ENCODE measurements around the gene PPFIA4. TPM values are rescaled to one million over a fixed set of nuclear protein-coding genes. Genes with fewer than 3 reads are reported as not detected.

PPFIA4 gene
- polyA plus RNA-seq, 1 of the 3 experiments (the other 2 are of a cell fraction) = 4.4 TPM

GRCh38 chr1:203099805-203100515 lies 73.7 kb downstream of the PPFIA4 start:
- Histone ChIP-seq H3F3A (replicated peaks; ENCODE audit: insufficient read depth) (no peaks in the 10 kb centered on the region), H3K27me3 (ENCODE audit: insufficient read depth) (no peaks in the 10 kb centered on the region; the same call in 1 of the 2 replicates), H3K4me3 (ENCODE audit: low read depth in 2 of 2, low read length in 1 of 2) (no peak overlapping the region), H3K27ac (ENCODE audit: low read depth in 2 of 2, low read length in 1 of 2) (no peak overlapping the region), H3K9me3 (peaks cover 9% of the 10 kb centered on the region; the same call in 1 of the 2 replicates), H3K36me3 (replicated peaks in 1 of 2; ENCODE audit: control insufficient read depth in 1 of 2, insufficient read depth in 2 of 2, low read length in 1 of 2) (peaks cover 0 to 5% of the 10 kb centered on the region in 2 experiments), H3K4me1 (ENCODE audit: control insufficient read depth in 1 of 2, insufficient read depth in 2 of 2, low read depth in 1 of 2, low read length in 1 of 2) (no peaks in the 10 kb centered on the region; a peak in 1 of 4 replicates), H4K20me1 (ENCODE audit: insufficient read depth) (no peaks in the 10 kb centered on the region), H3K9me2 (no peaks in the 10 kb centered on the region), H3K9ac (no peak overlapping the region), H3K79me2 (ENCODE audit: insufficient read depth) (no peaks in the 10 kb centered on the region), H3K4me2 (no peak overlapping the region), H2AFZ (ENCODE audit: low read depth) (no peak overlapping the region)
- CTCF ChIA-PET = interaction anchor here (0.7 to 4.4 kb wide), 7 partner anchors 18 to 167 kb away, joined by 3 to 28 read pairs (median 4); no protein-coding TSS in a partner anchor
- 75% methylated on average over 6 of the region's 7 CpGs for WGBS (ENCODE audit: low lambda C conversion rate)
- DNase-seq = no peak
- TF ChIP-seq MAX (IDR thresholded peaks at IDR 0.05; ENCODE audit: low read depth) = no peak
- TF ChIP-seq FOSL2 (IDR thresholded peaks at IDR 0.05; ENCODE audit: borderline replicate concordance, low read depth) = no peak
- no peak for TF ChIP-seq EZH2phosphoT487 (IDR thresholded peaks at IDR 0.05; ENCODE audit: borderline replicate concordance, low read depth)
- no peak for TF ChIP-seq POLR2AphosphoS5 (IDR thresholded peaks at IDR 0.05; ENCODE audit: low read depth, low read length)
- no peak for TF ChIP-seq CTCF (IDR thresholded peaks at IDR 0.05)
- no peak for TF ChIP-seq PBX3 (IDR thresholded peaks at IDR 0.05)
- POLR2A ChIA-PET = no interaction called here

GRCh38 chr1:203100516-203100869 lies 74.2 kb downstream of the PPFIA4 start:
- DNase-seq = no peak
- no peaks in the 10 kb centered on the region for H3K79me2 ChIP-seq (ENCODE audit: insufficient read depth)
- TF ChIP-seq TAF1 (IDR thresholded peaks at IDR 0.05; ENCODE audit: borderline replicate concordance, low read depth, low read length) (no peak), FOXJ3 (CRISPR knock-in tag; IDR thresholded peaks at IDR 0.05) (no peak), ZBTB33 (IDR thresholded peaks at IDR 0.05; ENCODE audit: borderline replicate concordance, low read depth) (no peak), RFX5 (IDR thresholded peaks at IDR 0.05; ENCODE audit: low read length) (no peak), SIN3A (IDR thresholded peaks at IDR 0.05; ENCODE audit: borderline replicate concordance, low read depth, low read length) (no peak), JUND (IDR thresholded peaks at IDR 0.05) (no peak)
- peaks cover 0 to 5% of the 10 kb centered on the region in 2 experiments for H3K36me3 ChIP-seq (replicated peaks in 1 of 2; ENCODE audit: control insufficient read depth in 1 of 2, insufficient read depth in 2 of 2, low read length in 1 of 2)
- H3K9me2 ChIP-seq = no peaks in the 10 kb centered on the region
- H3K27ac ChIP-seq (ENCODE audit: low read depth in 2 of 2, low read length in 1 of 2) = no peak overlapping the region
- no peak overlapping the region for H3K9ac ChIP-seq
- no peaks in the 10 kb centered on the region; a peak in 1 of 4 replicates for H3K4me1 ChIP-seq (ENCODE audit: control insufficient read depth in 1 of 2, insufficient read depth in 2 of 2, low read depth in 1 of 2, low read length in 1 of 2)
- H3K27me3 ChIP-seq (ENCODE audit: insufficient read depth) = no peaks in the 10 kb centered on the region; the same call in 1 of the 2 replicates
- H3F3A ChIP-seq (replicated peaks; ENCODE audit: insufficient read depth) = no peaks in the 10 kb centered on the region
- ChIA-PET CTCF (interaction anchor here (0.7 to 4.4 kb wide), 6 partner anchors 17 to 167 kb away, joined by 3 to 28 read pairs (median 4); no protein-coding TSS in a partner anchor), POLR2A (no interaction called here)
- 0 out of 2 replicates have a peak, but pooled peaks cover 5% of the 10 kb centered on the region for H3K9me3 ChIP-seq
- H3K4me2 ChIP-seq = no peak overlapping the region
- no peaks in the 10 kb centered on the region for H4K20me1 ChIP-seq (ENCODE audit: insufficient read depth)
- H3K4me3 ChIP-seq (ENCODE audit: low read depth in 2 of 2, low read length in 1 of 2) = no peak overlapping the region
- no peak overlapping the region for H2AFZ ChIP-seq (ENCODE audit: low read depth)
